K562 (cell line): ENCODE data around the gene PRKAR1B. TPM values are rescaled to one million over a fixed set of nuclear protein-coding genes. Genes with fewer than 3 reads are reported as not detected.
A peak's percentile ranks its signal among the peaks of the same experiment; 100 is the strongest.

Source experiments
- ATAC-seq: fragments of 200-7000 bp; cut with Tn5 transposase; 3 replicates; pipeline ENCODE4 v1.9.1; 2020; ENCODE audit warnings: moderate library complexity
- BruUV-seq: library from RNA; stranded (reverse); fragments of 400-500 nt; replicated peaks from 2 replicates; lab custom pipeline; 2021; lab: Mats Ljungman, UMichigan
- CTCF ChIA-PET: fragments of 300-600 bp; formaldehyde crosslinking; extraction: SDS; loops from one replicate; lab custom pipeline; 2021; ENCODE audit warnings: low intra/inter-chr PET ratio; lab: Yijun Ruan, JAX
- POLR2A ChIA-PET: fragments of 300-600, 350-650 bp; sonication (Branson Sonifier 250); formaldehyde crosslinking; extraction: SDS; loops from one replicate; lab custom pipeline; 2021; ENCODE audit warnings: antibody characterized with exemption, inconsistent platforms; lab: Yijun Ruan, JAX
- DNase-seq, 4 experiments: peaks; one replicate each; pipeline versions ENCODE4 v3.0.0 to v3.0.0-alpha.2; 2011 to 2018; ENCODE audit warnings: low spot score in 3 of 4, mixed read lengths in 3 of 4; ENCODE audit errors: extremely low read depth in 1 of 4
- FAIRE-seq: peaks from 2 replicates; lab custom pipeline; 2011; peaks lifted over from hg19 to GRCh38; lab: Jason Lieb, UNC
- H2AFZ ChIP-seq: 2 replicates; pipeline ENCODE4 v1.6.0; 2011; ENCODE audit warnings: low read depth, low read length, control low read depth, inconsistent platforms
- H3K27ac ChIP-seq: fragments of 200-600 bp; 3 replicates; pipeline ENCODE4 v1.8.0; 2011; ENCODE audit warnings: low read depth, mild to moderate bottlenecking, control low read depth, inconsistent platforms, low read length, moderate library complexity, mixed read lengths; ENCODE audit errors: extremely low read depth
- H3K27me3 ChIP-seq, 2 experiments: fragments of 300-600 bp in 1 of 2; 2 replicates in 1 of 2; 3 replicates in 1 of 2; pipeline versions ENCODE4 v1.6.0 to v1.8.0; 2011; ENCODE audit warnings: inconsistent platforms in 2 of 2, low read length in 2 of 2, mild to moderate bottlenecking in 1 of 2, mixed read lengths in 1 of 2, moderate library complexity in 1 of 2; ENCODE audit not compliant: control insufficient read depth in 2 of 2, insufficient read depth in 2 of 2
- H3K36me3 ChIP-seq: fragments of 300-600 bp; 3 replicates; pipeline ENCODE4 v1.8.0; 2011; ENCODE audit warnings: mild to moderate bottlenecking, low read length, inconsistent platforms; ENCODE audit not compliant: control insufficient read depth, insufficient read depth
- H3K4me1 ChIP-seq, 2 experiments: fragments of 200-600 bp in 1 of 2; replicated peaks in 1 of 2; 2 replicates in 1 of 2; 3 replicates in 1 of 2; pipeline versions ENCODE4 v1.5.1 to v1.8.0; 2011; ENCODE audit warnings: inconsistent platforms in 2 of 2, low read length in 2 of 2, mild to moderate bottlenecking in 1 of 2, mixed read lengths in 1 of 2, moderate library complexity in 1 of 2; ENCODE audit not compliant: control insufficient read depth in 2 of 2, insufficient read depth in 2 of 2
- H3K4me2 ChIP-seq: 2 replicates; pipeline ENCODE4 v1.6.1; 2011; ENCODE audit warnings: low read length, control low read depth, inconsistent platforms, mixed read lengths; ENCODE audit not compliant: insufficient read depth
- H3K4me3 ChIP-seq: fragments of 200-600 bp; sonication (generic), shearing (Covaris generic); 2 replicates; pipeline ENCODE4 v1.5.1; 2016; ENCODE audit warnings: control low read depth, inconsistent platforms
- H3K79me2 ChIP-seq: fragments of 200-600 bp; 3 replicates; pipeline ENCODE4 v1.8.0; 2011; ENCODE audit warnings: low read length, inconsistent platforms; ENCODE audit not compliant: control insufficient read depth, insufficient read depth
- H3K9ac ChIP-seq, 2 experiments: 2 replicates each; pipeline versions ENCODE4 v1.6.0 to v1.6.1; 2011; ENCODE audit warnings: low read depth in 2 of 2, low read length in 2 of 2, control low read depth in 1 of 2, inconsistent platforms in 1 of 2, mild to moderate bottlenecking in 1 of 2, mixed read lengths in 1 of 2; ENCODE audit not compliant: insufficient read depth in 1 of 2
- H3K9me1 ChIP-seq: one replicate; pipeline ENCODE4 v1.6.0; 2011; ENCODE audit warnings: inconsistent platforms, mild to moderate bottlenecking, low read length, moderate library complexity; ENCODE audit not compliant: control insufficient read depth, insufficient read depth
- H3K9me3 ChIP-seq: replicated peaks from 2 replicates; pipeline ENCODE4 v1.5.1; 2011; ENCODE audit warnings: low read depth, low read length, inconsistent platforms; ENCODE audit not compliant: control insufficient read depth, insufficient read depth
- H4K20me1 ChIP-seq: replicated peaks from 2 replicates; pipeline ENCODE4 v1.6.1; 2011; ENCODE audit warnings: low read length, inconsistent platforms, mixed read lengths; ENCODE audit not compliant: control insufficient read depth, insufficient read depth
- PHF20 ChIP-seq: fragments of 450-650 bp; IDR thresholded peaks from 2 replicates; pipeline ENCODE4 v1.6.1; 2018; ENCODE audit not compliant: partially characterized antibody
- POLR2G ChIP-seq: fragments of 200-400 bp; formaldehyde crosslinking; IDR thresholded peaks from 2 replicates; pipeline ENCODE4 v1.6.1; 2017; ENCODE audit warnings: low read depth, mild to moderate bottlenecking, antibody characterized with exemption, low read length, moderate library complexity
- WGBS: fragments of 100-300 bp; shearing (Covaris generic); methylation state at CpG from one replicate; pipeline ENCODE4 v1.1.6; 2016; ENCODE audit warnings: low coverage, mixed read lengths; ENCODE audit not compliant: insufficient coverage; ENCODE audit errors: missing lambda C conversion rate; 5-methylcytosine and 5-hydroxymethylcytosine counted together
- in situ Hi-C: fragments of 300-500 bp; cut with MboI; formaldehyde crosslinking; loops from 4 replicates; pipeline ENCODE4 v1.15.0; 2018; ENCODE audit warnings: inconsistent platforms, mixed read lengths
- intact Hi-C: fragments of 100-400 bp; cut with micrococcal nuclease; formaldehyde crosslinking; loops from 2 replicates; pipeline ENCODE4 v1.14.2; 2022
- polyA plus RNA-seq, 8 experiments: library from polyadenylated mRNA; depleted of rRNA in 4 of 8; stranded (reverse) in 5 of 8; unstranded in 3 of 8; fragments of >200 nt; fragmentation: Nextera tagmentation in 2 of 8; fragmentation: Illumina TruSeq in 1 of 8; extraction: Ambion mirVana in 2 of 8; extraction: Trizol in 1 of 8; gene quantifications; 2 replicates each; pipeline versions ENCODE4 v1.2.1 to v1.2.3, GENCODE V29; 2011 to 2014; ENCODE audit warnings: inconsistent platforms in 1 of 8, missing spikeins in 1 of 8
- total RNA-seq, 7 experiments: library from RNA; depleted of rRNA in 6 of 7; stranded (reverse); fragments of >200 nt in 6 of 7; fragmentation: Illumina TruSeq in 2 of 7; extraction: Trizol in 2 of 7; gene quantifications; 2 replicates each; pipeline versions ENCODE4 v1.2.1 to v1.2.3, GENCODE V29; 2011 to 2021; ENCODE audit warnings: low replicate concordance in 1 of 7
- TF ChIP-seq, protein P1 (sequence below), 2 experiments: fragments of 450-650 bp; IDR thresholded peaks; 2 replicates each; pipeline ENCODE4 v1.6.1; 2018; ENCODE audit warnings: mild to moderate bottlenecking in 2 of 2, low read depth in 1 of 2; ENCODE audit not compliant: partially characterized antibody in 2 of 2

Gene PRKAR1B
- total and polyA plus RNA-seq, 9 of the 15 experiments (the other 6 are each of a cell fraction or from before 2014, with no cell fraction given) = 0.99 to 30.5 (median 12.7) TPM

DNA sequence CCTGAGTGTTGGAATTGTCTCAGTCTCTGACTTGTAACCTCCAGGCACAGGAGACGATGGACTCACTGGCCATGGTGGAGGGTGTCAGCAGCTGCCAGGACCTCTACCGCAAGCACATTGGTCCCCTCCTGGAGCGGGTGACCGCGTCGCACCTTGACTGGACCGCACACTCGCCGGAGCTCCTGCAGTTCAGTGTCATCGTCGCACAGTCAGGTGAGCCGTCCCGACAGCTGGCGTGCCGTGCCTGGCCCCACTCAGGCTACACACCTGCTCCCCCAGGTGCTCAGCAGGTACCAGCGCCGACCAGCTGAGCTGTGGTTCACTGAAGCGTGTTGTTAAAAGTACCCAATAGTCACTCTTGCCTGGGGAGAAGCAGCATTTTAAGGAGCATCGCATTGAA, 36.7 kb upstream of the PRKAR1B start:
- H3K4me3 ChIP-seq = no peak overlapping the region
- H2AFZ ChIP-seq = no peak overlapping the region
- 96% methylated on average over 14 of the region's 19 CpGs for WGBS
- in situ Hi-C loops = no loop called here
- peaks cover 0 to 12% of the 10 kb centered on the region in 2 experiments; a peak in 3 of 5 replicates for H3K4me1 ChIP-seq
- POLR2A ChIA-PET = no interaction called here
- H3K36me3 ChIP-seq = peaks cover 84% of the 10 kb centered on the region; the same call in 2 of the 3 replicates
- no TSS peak for BruUV-seq
- ATAC-seq = no peak
- H3K27ac ChIP-seq = no peak overlapping the region
- CTCF ChIA-PET = no interaction called here
- TF ChIP-seq, protein P1, sequence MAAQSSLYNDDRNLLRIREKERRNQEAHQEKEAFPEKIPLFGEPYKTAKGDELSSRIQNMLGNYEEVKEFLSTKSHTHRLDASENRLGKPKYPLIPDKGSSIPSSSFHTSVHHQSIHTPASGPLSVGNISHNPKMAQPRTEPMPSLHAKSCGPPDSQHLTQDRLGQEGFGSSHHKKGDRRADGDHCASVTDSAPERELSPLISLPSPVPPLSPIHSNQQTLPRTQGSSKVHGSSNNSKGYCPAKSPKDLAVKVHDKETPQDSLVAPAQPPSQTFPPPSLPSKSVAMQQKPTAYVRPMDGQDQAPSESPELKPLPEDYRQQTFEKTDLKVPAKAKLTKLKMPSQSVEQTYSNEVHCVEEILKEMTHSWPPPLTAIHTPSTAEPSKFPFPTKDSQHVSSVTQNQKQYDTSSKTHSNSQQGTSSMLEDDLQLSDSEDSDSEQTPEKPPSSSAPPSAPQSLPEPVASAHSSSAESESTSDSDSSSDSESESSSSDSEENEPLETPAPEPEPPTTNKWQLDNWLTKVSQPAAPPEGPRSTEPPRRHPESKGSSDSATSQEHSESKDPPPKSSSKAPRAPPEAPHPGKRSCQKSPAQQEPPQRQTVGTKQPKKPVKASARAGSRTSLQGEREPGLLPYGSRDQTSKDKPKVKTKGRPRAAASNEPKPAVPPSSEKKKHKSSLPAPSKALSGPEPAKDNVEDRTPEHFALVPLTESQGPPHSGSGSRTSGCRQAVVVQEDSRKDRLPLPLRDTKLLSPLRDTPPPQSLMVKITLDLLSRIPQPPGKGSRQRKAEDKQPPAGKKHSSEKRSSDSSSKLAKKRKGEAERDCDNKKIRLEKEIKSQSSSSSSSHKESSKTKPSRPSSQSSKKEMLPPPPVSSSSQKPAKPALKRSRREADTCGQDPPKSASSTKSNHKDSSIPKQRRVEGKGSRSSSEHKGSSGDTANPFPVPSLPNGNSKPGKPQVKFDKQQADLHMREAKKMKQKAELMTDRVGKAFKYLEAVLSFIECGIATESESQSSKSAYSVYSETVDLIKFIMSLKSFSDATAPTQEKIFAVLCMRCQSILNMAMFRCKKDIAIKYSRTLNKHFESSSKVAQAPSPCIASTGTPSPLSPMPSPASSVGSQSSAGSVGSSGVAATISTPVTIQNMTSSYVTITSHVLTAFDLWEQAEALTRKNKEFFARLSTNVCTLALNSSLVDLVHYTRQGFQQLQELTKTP (IDR thresholded peaks at IDR 0.05; ENCODE audit: low read depth in 1 of 2, partially characterized antibody in 2 of 2) = no peak
- TF ChIP-seq POLR2G (0 out of 2 replicates have a peak, but pooled peaks have one; percentile 5), PHF20 (no peak)
- no peak for FAIRE-seq
- no peaks in the 10 kb centered on the region for H3K79me2 ChIP-seq
- no peak for DNase-seq
- intact Hi-C loops = no loop called here
- no peaks in the 10 kb centered on the region for H3K27me3 ChIP-seq
- no peak overlapping the region for H3K4me2 ChIP-seq
- no peak overlapping the region for H3K9ac ChIP-seq
- no peaks in the 10 kb centered on the region for H3K9me3 ChIP-seq
- no peaks in the 10 kb centered on the region for H3K9me1 ChIP-seq
- H4K20me1 ChIP-seq = no peaks in the 10 kb centered on the region
